AG04450 (cell line): ENCODE data around the gene PSMG4. TPM values are rescaled to one million over a fixed set of nuclear protein-coding genes. Genes with fewer than 3 reads are reported as not detected.

Experiments
- CTCF ChIA-PET: fragments of 300-600, 350-600 bp; formaldehyde crosslinking; extraction: SDS; loops from one replicate; lab custom pipeline; 2022; ENCODE audit warnings: antibody characterized with exemption, inconsistent platforms; lab: Charles Lee
- POLR2A ChIA-PET: fragments of 350-600 bp; formaldehyde crosslinking; extraction: SDS; loops from one replicate; lab custom pipeline; 2021; ENCODE audit warnings: antibody characterized with exemption, inconsistent platforms; lab: Yijun Ruan, JAX
- DNase-seq: peaks from one replicate; pipeline ENCODE4 v3.0.0-alpha.2; 2011; ENCODE audit warnings: low read depth, low spot score
- H3K27ac ChIP-seq: one replicate; pipeline ENCODE4 v1.5.1; 2012; ENCODE audit warnings: low read depth, low read length, control low read depth
- H3K27me3 ChIP-seq: one replicate; pipeline ENCODE4 v1.6.0; 2012; ENCODE audit warnings: low read length; ENCODE audit not compliant: control insufficient read depth, insufficient read depth
- H3K4me3 ChIP-seq: 2 replicates; pipeline ENCODE4 v1.5.1; 2011; ENCODE audit warnings: mild to moderate bottlenecking, low read depth, low read length, control low read depth
- H3K9me3 ChIP-seq: 2 replicates; pipeline ENCODE4 v1.5.1; 2012; ENCODE audit warnings: low read length; ENCODE audit not compliant: control insufficient read depth, insufficient read depth
- polyA plus RNA-seq: library from polyadenylated mRNA; depleted of rRNA; stranded (reverse); fragments of >200 nt; gene quantifications from 2 replicates; pipeline ENCODE4 v1.2.3, GENCODE V29; 2011
- TF ChIP-seq, protein P1 (sequence below): IDR thresholded peaks from 2 replicates; pipeline ENCODE4 v1.5.1; 2011; ENCODE audit warnings: low read depth, low read length, control low read depth, inconsistent platforms

Gene PSMG4
- polyA plus RNA-seq, 1 experiment, result 15.8 TPM

DNA sequence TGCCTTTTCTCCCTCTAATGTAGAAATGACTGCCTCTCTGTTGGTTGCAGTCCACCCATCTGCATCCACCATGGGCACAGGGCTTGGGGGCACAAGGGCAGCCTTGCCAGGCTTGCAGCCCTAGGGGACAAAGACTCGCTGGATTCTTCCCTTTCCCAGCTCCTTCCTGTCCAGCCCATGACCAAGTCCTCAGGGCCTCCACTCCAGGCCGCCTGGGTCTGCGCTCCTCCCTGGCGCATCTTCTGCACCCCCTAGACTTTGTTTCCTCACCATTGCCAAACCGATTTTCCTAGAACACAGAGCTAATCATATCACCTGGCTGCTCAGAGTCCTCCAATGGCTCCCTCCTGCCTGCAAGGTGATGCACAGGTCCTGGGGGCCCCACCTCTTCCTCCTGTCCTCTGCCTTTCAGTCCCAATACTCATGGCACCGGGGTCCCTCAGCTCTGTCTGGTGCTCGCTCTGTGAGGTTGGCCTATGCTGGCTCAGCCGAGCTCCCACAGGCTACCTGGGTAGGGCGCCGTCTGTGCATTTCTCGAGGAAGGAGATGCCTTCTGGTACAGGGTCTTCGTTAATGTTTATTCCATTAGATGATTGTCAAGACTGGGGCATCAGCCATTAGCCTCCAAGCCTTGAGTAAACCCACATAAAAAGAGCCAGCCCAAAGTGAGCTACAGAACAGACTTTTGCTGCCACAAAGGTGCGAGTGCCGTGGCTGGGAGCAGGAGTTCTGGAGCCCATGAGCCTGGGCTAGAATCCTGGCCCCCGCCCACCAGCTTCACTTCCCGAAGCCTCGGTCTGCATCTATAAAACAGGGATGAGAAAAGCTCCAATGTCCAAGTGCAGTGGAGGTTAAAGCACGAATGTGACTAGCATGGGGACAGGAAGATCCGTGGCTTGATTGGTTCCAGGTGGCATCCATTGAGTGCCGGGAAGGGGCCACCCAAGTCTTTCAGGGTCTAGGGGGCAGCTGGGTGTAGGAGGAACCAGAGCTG is 17.7 kb downstream of the PSMG4 start:
- TF ChIP-seq, protein P1, sequence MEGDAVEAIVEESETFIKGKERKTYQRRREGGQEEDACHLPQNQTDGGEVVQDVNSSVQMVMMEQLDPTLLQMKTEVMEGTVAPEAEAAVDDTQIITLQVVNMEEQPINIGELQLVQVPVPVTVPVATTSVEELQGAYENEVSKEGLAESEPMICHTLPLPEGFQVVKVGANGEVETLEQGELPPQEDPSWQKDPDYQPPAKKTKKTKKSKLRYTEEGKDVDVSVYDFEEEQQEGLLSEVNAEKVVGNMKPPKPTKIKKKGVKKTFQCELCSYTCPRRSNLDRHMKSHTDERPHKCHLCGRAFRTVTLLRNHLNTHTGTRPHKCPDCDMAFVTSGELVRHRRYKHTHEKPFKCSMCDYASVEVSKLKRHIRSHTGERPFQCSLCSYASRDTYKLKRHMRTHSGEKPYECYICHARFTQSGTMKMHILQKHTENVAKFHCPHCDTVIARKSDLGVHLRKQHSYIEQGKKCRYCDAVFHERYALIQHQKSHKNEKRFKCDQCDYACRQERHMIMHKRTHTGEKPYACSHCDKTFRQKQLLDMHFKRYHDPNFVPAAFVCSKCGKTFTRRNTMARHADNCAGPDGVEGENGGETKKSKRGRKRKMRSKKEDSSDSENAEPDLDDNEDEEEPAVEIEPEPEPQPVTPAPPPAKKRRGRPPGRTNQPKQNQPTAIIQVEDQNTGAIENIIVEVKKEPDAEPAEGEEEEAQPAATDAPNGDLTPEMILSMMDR, result no peak
- ChIA-PET POLR2A (interaction anchor here (0.6 kb wide), 1 partner anchor 11 kb away, joined by 3 read pairs; no protein-coding TSS in a partner anchor), CTCF (interaction anchor here (1.4 kb wide), 1 partner anchor 456 kb away, joined by 6 read pairs; no protein-coding TSS in a partner anchor)
- no peaks in the 10 kb centered on the region for H3K27me3 ChIP-seq
- no peak overlapping the region for H3K27ac ChIP-seq
- H3K4me3 ChIP-seq, result no peak overlapping the region
- no peaks in the 10 kb centered on the region; the same call in 1 of the 2 replicates for H3K9me3 ChIP-seq
- DNase-seq, result no peak

DNA sequence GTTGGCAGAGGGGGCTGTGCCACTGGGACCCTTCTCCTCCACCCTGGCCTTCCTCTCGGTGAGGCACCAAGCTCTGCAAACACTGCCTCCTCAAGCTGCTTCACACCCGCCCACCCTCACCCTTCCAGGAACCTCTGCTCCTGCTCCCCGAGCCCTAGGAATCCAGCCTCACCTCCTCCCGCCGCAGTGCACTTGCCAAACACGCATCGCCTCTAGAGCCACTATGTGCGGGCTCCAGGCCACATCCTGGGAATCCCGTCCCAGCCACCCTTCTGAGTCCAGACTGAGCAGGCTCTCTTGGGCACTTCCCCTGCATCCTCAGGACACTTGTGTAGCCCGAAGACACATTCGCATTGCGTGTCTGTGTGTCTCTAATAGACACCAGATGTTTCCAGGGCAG is 18.5 kb downstream of the PSMG4 start:
- Histone ChIP-seq H3K4me3 (no peak overlapping the region), H3K27me3 (no peaks in the 10 kb centered on the region), H3K27ac (no peak overlapping the region), H3K9me3 (no peaks in the 10 kb centered on the region; the same call in 1 of the 2 replicates)
- no peak for DNase-seq
- TF ChIP-seq, protein P1, result no peak
- POLR2A ChIA-PET, result no interaction called here
- CTCF ChIA-PET, result interaction anchor here (0.5 to 1.4 kb wide), 2 partner anchors 150 to 456 kb away, joined by 4 to 6 read pairs; no protein-coding TSS in a partner anchor

DNA sequence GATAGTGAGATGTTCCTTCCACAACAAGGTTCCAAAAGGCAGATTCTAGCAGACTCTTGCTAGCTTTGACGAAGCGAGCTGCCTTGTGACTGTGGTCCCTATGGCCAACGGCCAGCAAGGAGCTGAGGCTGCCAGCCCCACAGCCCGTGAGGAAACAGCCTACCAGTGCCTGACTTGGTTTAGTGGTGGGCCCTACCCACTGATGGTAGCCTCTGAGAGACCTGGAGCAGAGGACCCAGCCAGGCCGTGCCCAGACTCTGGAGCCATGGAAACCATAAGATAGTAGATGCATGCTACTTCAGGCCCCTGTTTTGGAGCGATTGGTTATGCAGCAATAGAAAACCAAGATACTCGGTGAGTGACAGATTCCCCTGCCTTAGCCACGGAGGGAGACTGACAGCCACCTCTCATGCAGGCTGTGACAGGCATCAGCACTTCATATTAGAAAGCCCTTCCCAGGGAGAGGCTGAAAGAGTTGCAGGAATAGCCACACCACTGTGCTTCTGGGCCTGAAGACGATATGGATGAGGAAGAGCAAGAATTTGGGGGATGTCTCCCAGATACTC is 19.2 kb downstream of the PSMG4 start:
- Histone ChIP-seq H3K27ac (no peak overlapping the region), H3K4me3 (no peak overlapping the region), H3K27me3 (no peaks in the 10 kb centered on the region), H3K9me3 (no peaks in the 10 kb centered on the region; the same call in 1 of the 2 replicates)
- CTCF ChIA-PET, result no interaction called here
- TF ChIP-seq, protein P1, result no peak
- POLR2A ChIA-PET, result no interaction called here
- no peak for DNase-seq

DNA sequence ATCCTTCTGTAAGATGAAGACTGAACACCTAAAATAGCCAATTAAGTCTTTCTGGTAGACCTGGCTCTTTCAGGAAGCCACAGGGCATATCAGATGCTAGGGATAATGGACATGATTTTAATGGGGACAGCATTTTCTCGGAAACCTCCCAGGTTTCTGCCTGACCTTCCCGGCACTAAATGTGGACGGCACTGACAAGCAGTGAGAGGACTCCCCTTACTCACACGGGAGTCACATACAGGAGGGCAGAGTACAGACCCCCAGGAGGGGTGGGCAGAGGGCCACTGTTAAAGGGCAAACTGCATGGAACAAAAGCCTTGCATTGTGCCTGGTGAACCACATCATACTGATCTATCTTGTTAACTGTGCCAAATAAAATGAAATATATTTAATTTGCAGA is 19.9 kb downstream of the PSMG4 start:
- Histone ChIP-seq H3K27me3 (no peaks in the 10 kb centered on the region), H3K4me3 (no peak overlapping the region), H3K9me3 (no peaks in the 10 kb centered on the region), H3K27ac (no peak overlapping the region)
- TF ChIP-seq, protein P1, result no peak
- POLR2A ChIA-PET, result no interaction called here
- CTCF ChIA-PET, result interaction anchor here (0.6 to 3.9 kb wide), 12 partner anchors 11 to 768 kb away, joined by 3 to 78 read pairs (median 4); no protein-coding TSS in a partner anchor
- no peak for DNase-seq

DNA sequence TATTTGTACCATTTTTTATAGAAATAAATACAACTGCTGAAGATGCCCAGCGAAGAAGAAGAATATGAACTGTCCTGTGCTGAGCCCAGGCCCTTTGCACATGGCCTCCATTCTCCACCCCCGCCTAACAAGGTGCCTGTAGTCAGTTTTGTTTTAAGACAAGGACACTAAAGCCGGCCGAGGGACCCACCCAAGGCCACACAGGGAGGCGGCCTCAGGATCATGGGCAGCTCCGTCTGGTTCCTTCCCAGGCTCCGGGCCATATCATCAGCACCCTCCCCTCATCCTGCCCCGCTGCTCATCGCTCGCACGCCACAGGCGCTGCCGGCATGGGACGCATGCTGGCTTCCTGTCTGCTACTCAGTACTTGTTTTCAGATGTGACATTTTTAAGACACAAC is 21.3 kb downstream of the PSMG4 start:
- DNase-seq, result no peak
- CTCF ChIA-PET, result interaction anchor here (0.5 to 3.9 kb wide), 12 partner anchors 32 to 728 kb away, joined by 3 to 78 read pairs (median 4); no protein-coding TSS in a partner anchor
- no peak overlapping the region for H3K27ac ChIP-seq
- TF ChIP-seq, protein P1, result no peak
- H3K4me3 ChIP-seq, result no peak overlapping the region
- no peaks in the 10 kb centered on the region for H3K9me3 ChIP-seq
- POLR2A ChIA-PET, result no interaction called here
- no peaks in the 10 kb centered on the region for H3K27me3 ChIP-seq
